GM12878 (cell line): Measurements from ENCODE around the gene GALNTL6. TPM values are rescaled to one million over a fixed set of nuclear protein-coding genes. Genes with fewer than 3 reads are reported as not detected.

Experiments used
- ATAC-seq: fragments of 200-7000 bp; cut with Tn5 transposase; 3 replicates; pipeline ENCODE4 v1.9.1; 2020; ENCODE audit warnings: mild to moderate bottlenecking, moderate library complexity
- BruUV-seq: library from RNA; stranded (reverse); fragments of 400-500 nt; replicated peaks from 2 replicates; lab custom pipeline; 2021; lab: Mats Ljungman, UMichigan
- CTCF ChIA-PET: fragments of 300-600 bp; sonication (Branson Sonifier 250); formaldehyde crosslinking; extraction: SDS; loops from one replicate; lab custom pipeline; 2021; ENCODE audit warnings: inconsistent platforms; lab: Yijun Ruan, JAX
- POLR2A ChIA-PET: fragments of 350-600 bp; formaldehyde crosslinking; extraction: SDS; loops from one replicate; lab custom pipeline; 2021; ENCODE audit warnings: inconsistent platforms; lab: Charles Lee
- RAD21 ChIA-PET: fragments of 300-600 bp; sonication (Branson Sonifier 250); formaldehyde crosslinking; loops from one replicate; lab custom pipeline; 2023; ENCODE audit warnings: antibody characterized with exemption; ENCODE audit not compliant: unreplicated experiment; lab: Charles Lee
- SMC1A ChIA-PET: fragments of 300-600 bp; sonication (Branson Sonifier 250); formaldehyde crosslinking; loops from one replicate; lab custom pipeline; 2023; ENCODE audit not compliant: unreplicated experiment, uncharacterized antibody; lab: Charles Lee
- DNase-seq: peaks from one replicate; pipeline ENCODE4 v3.0.0-alpha.2; 2011; ENCODE audit warnings: low read depth, low spot score
- FAIRE-seq: peaks from 3 replicates; lab custom pipeline; 2011; peaks lifted over from hg19 to GRCh38; lab: Jason Lieb, UNC
- H2AFZ ChIP-seq: 2 replicates; pipeline ENCODE4 v1.6.0; 2011; ENCODE audit warnings: low read depth, low read length, control low read depth; ENCODE audit not compliant: control insufficient read depth
- H3K27ac ChIP-seq: 2 replicates; pipeline ENCODE4 v1.5.1; 2011; ENCODE audit warnings: control low read depth; ENCODE audit not compliant: control insufficient read depth, insufficient read depth
- H3K27me3 ChIP-seq, 2 experiments: replicated peaks in 1 of 2; 2 replicates each; pipeline versions ENCODE4 v1.6.0 to v1.6.1; 2011; ENCODE audit warnings: low read length in 1 of 2; ENCODE audit not compliant: control insufficient read depth in 2 of 2, insufficient read depth in 2 of 2
- H3K36me3 ChIP-seq, 2 experiments: 2 replicates each; pipeline ENCODE4 v1.5.1; 2011; ENCODE audit warnings: low read length in 1 of 2; ENCODE audit not compliant: control insufficient read depth in 2 of 2, insufficient read depth in 2 of 2
- H3K4me1 ChIP-seq: 2 replicates; pipeline ENCODE4 v1.6.1; 2011; ENCODE audit warnings: mild to moderate bottlenecking, low read length, moderate library complexity, mixed read lengths; ENCODE audit not compliant: control insufficient read depth, insufficient read depth
- H3K4me2 ChIP-seq: 2 replicates; pipeline ENCODE4 v1.6.0; 2011; ENCODE audit warnings: control low read depth; ENCODE audit not compliant: control insufficient read depth, insufficient read depth
- H3K4me3 ChIP-seq: fragments of 200-600 bp; sonication (generic); 2 replicates; pipeline ENCODE4 v1.5.1; 2016
- H3K79me2 ChIP-seq: 2 replicates; pipeline ENCODE4 v1.6.0; 2011; ENCODE audit warnings: low read length; ENCODE audit not compliant: control insufficient read depth, insufficient read depth
- H3K9ac ChIP-seq: 2 replicates; pipeline ENCODE4 v1.8.0; 2011; ENCODE audit warnings: low read length, control low read depth, mixed read lengths; ENCODE audit not compliant: control insufficient read depth, insufficient read depth
- H3K9me3 ChIP-seq: replicated peaks from 3 replicates; pipeline ENCODE4 v1.5.1; 2011; ENCODE audit warnings: mild to moderate bottlenecking, low read length; ENCODE audit not compliant: control insufficient read depth, insufficient read depth
- H4K20me1 ChIP-seq: 2 replicates; pipeline ENCODE4 v1.6.0; 2011; ENCODE audit not compliant: control insufficient read depth, insufficient read depth
- IKZF2 ChIP-seq, 2 experiments: fragments of 450-650 bp; IDR thresholded peaks; 2 replicates each; pipeline ENCODE4 v1.6.1; 2017; ENCODE audit warnings: mild to moderate bottlenecking in 2 of 2, moderate library complexity in 2 of 2
- NFYA ChIP-seq: IDR thresholded peaks from 2 replicates; pipeline ENCODE4 v1.6.1; 2011; ENCODE audit warnings: low read depth, mild to moderate bottlenecking, low read length, improper control_type of control experiment, borderline replicate concordance
- PKNOX1 ChIP-seq: fragments of 450-650 bp; IDR thresholded peaks from 2 replicates; pipeline ENCODE4 v1.6.1; 2016; ENCODE audit warnings: mild to moderate bottlenecking
- RAD51 ChIP-seq: fragments of 450-650 bp; IDR thresholded peaks from 2 replicates; pipeline ENCODE4 v1.6.1; 2016; ENCODE audit warnings: moderate library complexity, mild to moderate bottlenecking, inconsistent platforms
- SRF ChIP-seq, 2 experiments: IDR thresholded peaks; 2 replicates each; pipeline ENCODE4 v1.6.1; 2011; ENCODE audit warnings: low read depth in 2 of 2, low read length in 2 of 2, mild to moderate bottlenecking in 1 of 2, moderate library complexity in 1 of 2
- STAT1 ChIP-seq: fragments of 450-650 bp; conservative IDR thresholded peaks from 2 replicates; pipeline ENCODE4 v1.6.1; 2014; ENCODE audit warnings: antibody characterized with exemption, mild to moderate bottlenecking
- ZBED1 ChIP-seq: IDR thresholded peaks from 2 replicates; pipeline ENCODE4 v1.6.1; 2016; ENCODE audit warnings: borderline replicate concordance
- ZNF24 ChIP-seq: fragments of 450-650 bp; IDR thresholded peaks from 2 replicates; pipeline ENCODE4 v1.6.1; 2017; ENCODE audit warnings: antibody characterized with exemption, mild to moderate bottlenecking
- ZNF592 ChIP-seq: fragments of 450-650 bp; IDR thresholded peaks from 2 replicates; pipeline ENCODE4 v1.6.1; 2017; ENCODE audit warnings: mild to moderate bottlenecking, moderate library complexity
- WGBS: methylation state at CpG from one replicate; pipeline ENCODE4 v1.1.6; 2016; ENCODE audit warnings: low lambda C conversion rate; ENCODE audit not compliant: insufficient replicate concordance, insufficient coverage; ENCODE audit errors: missing lambda C conversion rate; 5-methylcytosine and 5-hydroxymethylcytosine counted together
- in situ Hi-C: fragments of 300-500 bp; cut with MboI; formaldehyde crosslinking; loops from 9 replicates; pipeline ENCODE4 v1.14.3; 2018; ENCODE audit warnings: mixed read lengths
- intact Hi-C: fragments of 100-400 bp; cut with micrococcal nuclease; formaldehyde crosslinking; loops from one replicate; pipeline ENCODE4 v1.14.2; 2022; ENCODE audit not compliant: unreplicated experiment
- polyA plus RNA-seq, 11 experiments: library from polyadenylated mRNA; depleted of rRNA in 4 of 11; unstranded in 6 of 11; stranded (reverse) in 5 of 11; fragments of >200 nt; fragmentation: Nextera tagmentation in 4 of 11; fragmentation: Illumina TruSeq in 1 of 11; extraction: Ambion mirVana in 4 of 11; extraction: Trizol in 1 of 11; gene quantifications; 1 replicate in 1 of 11; 2 replicates in 10 of 11; pipeline versions ENCODE4 v1.2.1 to v1.2.3, GENCODE V29; 2011 to 2016; ENCODE audit warnings: inconsistent platforms in 2 of 11, missing spikeins in 2 of 11, low read depth in 1 of 11
- total RNA-seq, 4 experiments: library from RNA; depleted of rRNA in 3 of 4; stranded (reverse); fragments of >200 nt in 3 of 4; fragmentation: Illumina TruSeq in 1 of 4; extraction: Trizol in 1 of 4; gene quantifications; 2 replicates each; pipeline versions ENCODE4 v1.2.1 to v1.2.3, GENCODE V29; 2013 to 2021

The GALNTL6 gene
- total and polyA plus RNA-seq, 10 of the 15 experiments (the other 5 are each of a cell fraction or from before 2014, with no cell fraction given): 0.01 to 0.29 TPM; not detected in 8

DNA sequence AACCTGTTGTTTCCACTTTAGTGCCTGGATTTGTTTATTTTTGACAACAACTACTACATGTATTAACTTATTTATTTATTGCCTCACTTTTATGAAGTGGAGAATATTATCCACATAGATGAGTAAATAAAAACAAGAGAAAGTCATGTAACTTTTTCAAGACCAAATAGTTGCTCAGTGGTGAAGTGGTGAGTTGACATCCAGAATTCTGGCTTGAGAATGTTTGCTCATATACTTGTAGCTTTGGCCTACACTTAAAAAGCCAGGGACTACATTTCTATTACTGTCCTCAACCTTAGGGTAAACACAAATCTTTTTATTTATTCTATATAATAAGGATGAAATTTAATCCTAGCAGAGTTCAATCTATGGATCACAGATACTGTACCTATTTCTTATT is 47.7 kb upstream of the GALNTL6 start (continued):
- TF ChIP-seq ZNF24: no peak
- no peak for TF ChIP-seq PKNOX1
- TF ChIP-seq STAT1: no peak
- no peak for TF ChIP-seq IKZF2 (IDR thresholded peaks at IDR 0.05)
- TF ChIP-seq, all 136 proteins: peak for 0

- no TSS peak for BruUV-seq
- ChIA-PET POLR2A (no interaction called here), SMC1A (interaction anchor here (1.3 kb wide), 1 partner anchor 8 kb away, joined by 3 read pairs; no protein-coding TSS in a partner anchor), CTCF (no interaction called here), RAD21 (no interaction called here)
- 60% methylated on average over 6 of the region's 6 CpGs for WGBS
- Histone ChIP-seq H3K79me2 (no peaks in the 10 kb centered on the region), H3K36me3 (no peaks in the 10 kb centered on the region), H3K4me2 (no peak overlapping the region), H3K9ac (no peak overlapping the region), H4K20me1 (no peaks in the 10 kb centered on the region), H3K9me3 (no peaks in the 10 kb centered on the region), H3K27me3 (no peaks in the 10 kb centered on the region), H3K27ac (no peak overlapping the region), H3K4me1 (no peaks in the 10 kb centered on the region), H2AFZ (no peak overlapping the region), H3K4me3 (no peak overlapping the region)
- DNase-seq (no peak), ATAC-seq (no peak), FAIRE-seq (no peak)
- TF ChIP-seq NFYA (no peak), ZNF592 (no peak), RAD51 (0 out of 2 replicates have a peak, but pooled peaks have one; percentile 18), ZBED1 (no peak), SRF (IDR thresholded peaks at IDR 0.05; ENCODE audit: low read depth in 2 of 2, low read length in 2 of 2) (no peak), STAT1 (no peak)
- intact Hi-C loops (no loop called here), in situ Hi-C loops (no loop called here)
Measured at GRCh38 chr4:171774642-171775190, 38.5 kb upstream of the GALNTL6 start.
